ENCODE measurements around the gene KIF3C. TPM values are rescaled to one million over a fixed set of nuclear protein-coding genes. Genes with fewer than 3 reads are reported as not detected.

The KIF3C gene
- total and polyA plus RNA-seq, 5 donors from 2014 or later: 0.07 to 6.6 (median 0.71) TPM

GRCh38 chr2:25938345-25938744, 44.0 kb downstream of the KIF3C start:
- H3K27ac Mint-ChIP-seq: no peak overlapping the region
- DNase-seq (no peak), ATAC-seq (ENCODE audit: low read depth in 2 of 2) (no peak)

GRCh38 chr2:25936889-25937545, 45.3 kb downstream of the KIF3C start:
- no peak overlapping the region for H3K4me3 ChIP-seq (ENCODE audit: low read depth, low read length)
- no peak for ATAC-seq (ENCODE audit: low read depth in 2 of 2)
- no peaks in the 10 kb centered on the region for H3K27me3 ChIP-seq (ENCODE audit: control insufficient read depth, insufficient read depth, low read length)
- DNase-seq: no peak
- H3K36me3 ChIP-seq (ENCODE audit: control insufficient read depth, insufficient read depth, low read length): no peaks in the 10 kb centered on the region
- H3K27me3 Mint-ChIP-seq: no peaks in the 10 kb centered on the region
- no peak overlapping the region for H3K27ac Mint-ChIP-seq
- no peaks in the 10 kb centered on the region for H3K9me3 ChIP-seq (ENCODE audit: control insufficient read depth in 2 of 2, low read length in 2 of 2)
- H3K36me3 Mint-ChIP-seq: peaks cover 3% of the 10 kb centered on the region
- H3K27ac ChIP-seq (ENCODE audit: insufficient read depth, low read length, poor library complexity, severe bottlenecking): no peak overlapping the region
- peaks cover 0 to 6% (median 0%) of the 10 kb centered on the region in 4 donors for H3K4me1 Mint-ChIP-seq
- H3K4me1 ChIP-seq (ENCODE audit: control insufficient read depth, insufficient read depth, low read length, poor library complexity, severe bottlenecking): no peaks in the 10 kb centered on the region
- no peak overlapping the region for H3K4me3 Mint-ChIP-seq
- H3K9me3 Mint-ChIP-seq: no peaks in the 10 kb centered on the region

More at GRCh38 chr2:25938345-25938744, 44.0 kb downstream of the KIF3C start:
- no peak overlapping the region for H3K4me3 ChIP-seq (ENCODE audit: low read depth, low read length)
- no peaks in the 10 kb centered on the region for H3K4me1 ChIP-seq (ENCODE audit: control insufficient read depth, insufficient read depth, low read length, poor library complexity, severe bottlenecking)
- no peak overlapping the region for H3K27ac ChIP-seq (ENCODE audit: insufficient read depth, low read length, poor library complexity, severe bottlenecking)
- no peaks in the 10 kb centered on the region for H3K27me3 Mint-ChIP-seq
- no peaks in the 10 kb centered on the region for H3K27me3 ChIP-seq (ENCODE audit: control insufficient read depth, insufficient read depth, low read length)
- no peaks in the 10 kb centered on the region for H3K36me3 ChIP-seq (ENCODE audit: control insufficient read depth, insufficient read depth, low read length)
- H3K9me3 Mint-ChIP-seq: no peaks in the 10 kb centered on the region
- H3K4me1 Mint-ChIP-seq: peaks cover 0 to 6% (median 0%) of the 10 kb centered on the region in 4 donors
- H3K9me3 ChIP-seq (ENCODE audit: control insufficient read depth in 2 of 2, low read length in 2 of 2): no peaks in the 10 kb centered on the region
- H3K4me3 Mint-ChIP-seq: no peak overlapping the region
- peaks cover 3% of the 10 kb centered on the region for H3K36me3 Mint-ChIP-seq

DNA sequence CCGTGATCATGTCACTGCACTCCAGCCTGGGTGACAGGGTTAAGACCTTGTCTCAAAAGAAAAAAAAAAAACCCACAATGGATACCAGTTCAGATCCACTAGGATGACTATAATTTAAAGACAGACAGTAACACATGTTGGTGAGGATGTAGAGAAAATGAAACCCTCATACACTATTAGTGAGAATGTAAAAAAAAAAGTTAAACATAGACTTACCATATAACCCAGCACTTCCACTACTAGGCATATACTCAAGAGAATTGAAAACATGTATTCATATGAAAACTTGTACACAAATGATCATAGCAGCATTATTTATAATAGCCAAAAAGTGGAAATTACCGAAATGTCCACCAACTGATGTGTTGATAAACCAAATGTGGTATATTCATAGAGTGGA, 48.7 kb downstream of the KIF3C start:
- no peak overlapping the region for H3K4me3 Mint-ChIP-seq
- H3K4me1 Mint-ChIP-seq: peaks cover 0 to 6% (median 0%) of the 10 kb centered on the region in 4 donors
- no peaks in the 10 kb centered on the region for H3K9me3 Mint-ChIP-seq

DNA sequence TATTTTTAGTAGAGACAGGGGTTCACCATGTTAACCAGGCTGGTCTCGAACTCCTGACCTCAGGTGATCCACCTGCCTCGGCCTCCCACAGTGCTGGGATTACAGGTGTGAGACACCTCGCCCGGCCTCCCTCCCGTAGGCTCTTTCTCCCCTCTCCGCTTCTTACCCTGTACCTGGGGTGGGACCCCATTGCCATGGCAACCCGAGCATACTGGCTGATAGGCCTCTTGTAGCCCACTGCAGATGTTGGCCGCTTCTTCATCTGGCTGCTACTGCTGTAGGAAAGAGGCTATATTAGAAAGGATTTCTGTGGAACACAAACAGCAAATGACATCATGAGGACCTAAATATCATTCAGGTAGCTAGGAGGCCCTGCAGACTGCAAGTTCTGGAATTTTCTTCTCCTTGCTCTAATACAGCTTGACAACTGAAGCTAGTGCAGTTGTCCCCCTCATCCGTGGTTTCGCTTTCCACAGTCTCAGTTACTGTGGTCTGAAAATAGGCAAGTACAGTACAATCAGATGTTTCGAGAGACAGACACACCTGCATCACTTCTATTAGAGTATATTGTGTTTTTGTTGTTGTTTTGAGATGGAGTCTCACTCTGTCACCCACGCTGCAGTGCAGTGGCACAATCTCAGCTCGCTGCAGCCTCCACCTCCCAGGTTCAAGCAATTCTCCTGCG, 52.4 kb downstream of the KIF3C start:
- H3K27me3 ChIP-seq (ENCODE audit: control insufficient read depth, insufficient read depth, low read length): no peaks in the 10 kb centered on the region
- no peak overlapping the region for H3K4me3 Mint-ChIP-seq
- no peaks in the 10 kb centered on the region for H3K9me3 ChIP-seq (ENCODE audit: control insufficient read depth in 2 of 2, low read length in 2 of 2)
- H3K27ac ChIP-seq (ENCODE audit: insufficient read depth, low read length, poor library complexity, severe bottlenecking): no peak overlapping the region
- H3K27ac Mint-ChIP-seq: no peak overlapping the region
- H3K4me3 ChIP-seq (ENCODE audit: low read depth, low read length): no peak overlapping the region
- no peak for ATAC-seq (ENCODE audit: low read depth in 2 of 2)
- no peaks in the 10 kb centered on the region for H3K4me1 Mint-ChIP-seq
- H3K4me1 ChIP-seq (ENCODE audit: control insufficient read depth, insufficient read depth, low read length, poor library complexity, severe bottlenecking): no peaks in the 10 kb centered on the region
- DNase-seq: no peak
- peaks cover 31% of the 10 kb centered on the region for H3K36me3 Mint-ChIP-seq
- H3K27me3 Mint-ChIP-seq: no peaks in the 10 kb centered on the region
- no peaks in the 10 kb centered on the region for H3K36me3 ChIP-seq (ENCODE audit: control insufficient read depth, insufficient read depth, low read length)
- H3K9me3 Mint-ChIP-seq: no peaks in the 10 kb centered on the region

More for the DNA sequence above, 48.7 kb downstream of the KIF3C start:
- H3K36me3 Mint-ChIP-seq: peaks cover 6% of the 10 kb centered on the region
- Histone ChIP-seq H3K36me3 (ENCODE audit: control insufficient read depth, insufficient read depth, low read length) (no peaks in the 10 kb centered on the region), H3K4me3 (ENCODE audit: low read depth, low read length) (no peak overlapping the region), H3K9me3 (ENCODE audit: control insufficient read depth in 2 of 2, low read length in 2 of 2) (no peaks in the 10 kb centered on the region), H3K4me1 (ENCODE audit: control insufficient read depth, insufficient read depth, low read length, poor library complexity, severe bottlenecking) (no peaks in the 10 kb centered on the region), H3K27me3 (ENCODE audit: control insufficient read depth, insufficient read depth, low read length) (no peaks in the 10 kb centered on the region), H3K27ac (ENCODE audit: insufficient read depth, low read length, poor library complexity, severe bottlenecking) (no peak overlapping the region)
- no peak overlapping the region for H3K27ac Mint-ChIP-seq
- DNase-seq (no peak), ATAC-seq (ENCODE audit: low read depth in 2 of 2) (no peak)
- H3K27me3 Mint-ChIP-seq: no peaks in the 10 kb centered on the region

DNA sequence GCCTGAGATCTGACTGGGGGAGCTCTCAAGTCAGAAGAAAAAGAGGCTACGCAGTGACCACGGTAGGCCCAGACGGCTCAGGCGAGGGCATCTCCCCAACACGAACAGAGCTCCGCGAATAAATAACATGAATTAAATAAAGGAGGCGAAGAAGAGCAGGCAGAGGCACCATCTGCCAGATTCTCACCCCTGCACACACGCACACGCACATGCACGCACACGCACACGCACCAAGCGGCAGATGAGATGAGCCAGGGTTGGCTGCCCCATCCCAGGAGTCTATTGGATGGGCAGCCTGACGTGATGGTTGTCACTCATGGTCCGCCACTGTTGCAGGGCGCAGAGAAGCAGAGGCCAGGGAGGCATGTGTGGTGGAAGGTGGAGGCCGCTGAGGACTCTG, 53.6 kb downstream of the KIF3C start:
- Mint-ChIP-seq H3K27me3 (no peaks in the 10 kb centered on the region), H3K4me3 (no peak overlapping the region), H3K4me1 (no peaks in the 10 kb centered on the region), H3K36me3 (peaks cover 31% of the 10 kb centered on the region), H3K27ac (no peak overlapping the region), H3K9me3 (peaks cover 0 to under 1% (median 0%) of the 10 kb centered on the region in 7 donors)
- Histone ChIP-seq H3K27ac (ENCODE audit: insufficient read depth, low read length, poor library complexity, severe bottlenecking) (no peak overlapping the region), H3K4me3 (ENCODE audit: low read depth, low read length) (no peak overlapping the region), H3K27me3 (ENCODE audit: control insufficient read depth, insufficient read depth, low read length) (no peaks in the 10 kb centered on the region), H3K4me1 (ENCODE audit: control insufficient read depth, insufficient read depth, low read length, poor library complexity, severe bottlenecking) (no peaks in the 10 kb centered on the region), H3K9me3 (ENCODE audit: control insufficient read depth in 2 of 2, low read length in 2 of 2) (no peaks in the 10 kb centered on the region), H3K36me3 (ENCODE audit: control insufficient read depth, insufficient read depth, low read length) (no peaks in the 10 kb centered on the region)
- ATAC-seq (ENCODE audit: low read depth in 2 of 2): no peak
- no peak for DNase-seq

DNA sequence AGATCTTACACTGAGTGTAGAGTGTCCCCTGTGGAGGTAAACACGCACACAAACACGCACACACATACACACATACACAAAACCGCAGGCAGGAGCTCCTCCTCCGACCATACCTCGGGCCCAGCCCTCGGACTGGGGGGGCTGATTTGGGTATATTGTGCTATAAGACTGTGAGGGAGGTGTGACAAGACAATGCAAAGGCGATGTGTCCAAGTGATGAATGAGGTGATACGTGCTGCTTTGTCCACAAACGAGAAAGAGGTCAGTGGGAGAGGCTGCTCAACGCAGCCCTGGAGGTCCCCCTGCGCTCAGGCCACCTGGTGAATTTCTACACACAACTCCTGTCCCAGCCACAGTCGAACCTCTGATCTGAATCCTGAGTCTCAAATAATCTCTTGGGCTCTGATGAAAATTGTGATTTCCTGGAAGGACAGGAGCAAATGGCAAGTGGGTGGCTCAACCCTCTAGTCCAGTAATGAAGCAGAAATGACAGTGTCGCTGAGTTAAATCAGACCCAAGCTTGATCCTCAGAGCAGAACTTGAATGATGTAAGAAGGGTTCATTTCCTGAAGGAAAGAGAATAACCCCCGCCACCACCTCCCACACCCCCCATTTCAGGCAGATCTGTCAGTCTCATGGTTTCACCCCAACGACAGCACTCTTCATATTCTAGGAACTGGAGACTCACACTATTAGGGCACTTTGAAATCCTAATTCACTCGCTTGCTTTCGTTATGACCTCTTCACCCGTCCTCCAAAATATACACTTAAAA, 55.1 kb downstream of the KIF3C start:
- no peaks in the 10 kb centered on the region for H3K36me3 ChIP-seq (ENCODE audit: control insufficient read depth, insufficient read depth, low read length)
- Mint-ChIP-seq H3K9me3 (peaks cover 0 to 2% (median 0%) of the 10 kb centered on the region in 7 donors), H3K36me3 (peaks cover 31% of the 10 kb centered on the region), H3K4me1 (no peaks in the 10 kb centered on the region), H3K4me3 (no peak overlapping the region), H3K27me3 (no peaks in the 10 kb centered on the region), H3K27ac (no peak overlapping the region)
- H3K4me3 ChIP-seq (ENCODE audit: low read depth, low read length): no peak overlapping the region
- H3K9me3 ChIP-seq (ENCODE audit: control insufficient read depth in 2 of 2, low read length in 2 of 2): no peaks in the 10 kb centered on the region
- no peaks in the 10 kb centered on the region for H3K27me3 ChIP-seq (ENCODE audit: control insufficient read depth, insufficient read depth, low read length)
- H3K27ac ChIP-seq (ENCODE audit: insufficient read depth, low read length, poor library complexity, severe bottlenecking): no peak overlapping the region
- ATAC-seq (ENCODE audit: low read depth in 2 of 2) (no peak), DNase-seq (no peak)
- H3K4me1 ChIP-seq (ENCODE audit: control insufficient read depth, insufficient read depth, low read length, poor library complexity, severe bottlenecking): no peaks in the 10 kb centered on the region

GRCh38 chr2:25922501-25922900, 59.8 kb downstream of the KIF3C start:
- H3K4me3 ChIP-seq (ENCODE audit: low read depth, low read length): no peak overlapping the region
- Mint-ChIP-seq H3K4me1 (no peaks in the 10 kb centered on the region), H3K36me3 (peaks cover 14% of the 10 kb centered on the region), H3K4me3 (no peak overlapping the region), H3K27me3 (no peaks in the 10 kb centered on the region), H3K9me3 (peaks cover 0 to 2% (median 0%) of the 10 kb centered on the region in 7 donors), H3K27ac (no peak overlapping the region)
- no peaks in the 10 kb centered on the region for H3K4me1 ChIP-seq (ENCODE audit: control insufficient read depth, insufficient read depth, low read length, poor library complexity, severe bottlenecking)
- ATAC-seq (ENCODE audit: low read depth in 2 of 2) (no peak), DNase-seq (no peak)
- no peaks in the 10 kb centered on the region for H3K27me3 ChIP-seq (ENCODE audit: control insufficient read depth, insufficient read depth, low read length)
- H3K9me3 ChIP-seq (ENCODE audit: control insufficient read depth in 2 of 2, low read length in 2 of 2): no peaks in the 10 kb centered on the region
- no peaks in the 10 kb centered on the region for H3K36me3 ChIP-seq (ENCODE audit: control insufficient read depth, insufficient read depth, low read length)
- H3K27ac ChIP-seq (ENCODE audit: insufficient read depth, low read length, poor library complexity, severe bottlenecking): no peak overlapping the region

Measured in CD4-positive, CD25-positive, alpha-beta regulatory T cell (primary cell).